Measurements from ENCODE around the gene OR7D2.

- no peak for TF ChIP-seq CTCF (IDR thresholded peaks at IDR 0.05; ENCODE audit: low read length)
- TF ChIP-seq EZH2phosphoT487 (IDR thresholded peaks at IDR 0.05; ENCODE audit: low read length) = no peak
Measured at GRCh38 chr19:9148697-9149096, 30.1 kb upstream of the OR7D2 start.

All from MM.1S (cell line).